Endothelial cell of umbilical vein (primary cell): Measurements from ENCODE around the gene SGK1. TPM values are rescaled to one million over a fixed set of nuclear protein-coding genes. Genes with fewer than 3 reads are reported as not detected.

Source experiments
- BruUV-seq: library from RNA; stranded (reverse); fragments of 400-500 nt; replicated peaks from 2 replicates; lab custom pipeline; 2021; lab: Mats Ljungman, UMichigan
- CTCF ChIA-PET: fragments of 300-600, 350-600 bp; sonication (Branson Sonifier 250); formaldehyde crosslinking; loops from one replicate; lab custom pipeline; 2021; ENCODE audit warnings: antibody characterized with exemption, inconsistent platforms; lab: Charles Lee
- POLR2A ChIA-PET: fragments of 300-600, 350-600 bp; sonication (Branson Sonifier 250); formaldehyde crosslinking; loops from one replicate; lab custom pipeline; 2021; ENCODE audit warnings: antibody characterized with exemption, inconsistent platforms; lab: Charles Lee
- DNase-seq: peaks from one replicate; pipeline ENCODE4 v3.0.0-alpha.2; 2011; ENCODE audit warnings: low read depth, low spot score
- FAIRE-seq: peaks from 2 replicates; lab custom pipeline; 2011; peaks lifted over from hg19 to GRCh38; lab: Jason Lieb, UNC
- H2AFZ ChIP-seq: 2 replicates; pipeline ENCODE4 v1.6.0; 2012; ENCODE audit warnings: low read depth, low read length, control low read depth, inconsistent platforms
- H3K27ac ChIP-seq: 2 replicates; pipeline ENCODE4 v1.5.1; 2011; ENCODE audit warnings: low read depth, mild to moderate bottlenecking, control low read depth, low read length, moderate library complexity; ENCODE audit not compliant: insufficient read depth
- H3K27me3 ChIP-seq, 2 experiments: 2 replicates each; pipeline versions ENCODE4 v1.6.0 to v1.6.1; 2011; ENCODE audit warnings: low read length in 2 of 2, mixed read lengths in 1 of 2; ENCODE audit not compliant: control insufficient read depth in 2 of 2, insufficient read depth in 2 of 2
- H3K36me3 ChIP-seq, 2 experiments: 2 replicates in 1 of 2; 3 replicates in 1 of 2; pipeline ENCODE4 v1.5.1; 2011; ENCODE audit warnings: low read length in 2 of 2, mild to moderate bottlenecking in 1 of 2, moderate library complexity in 1 of 2; ENCODE audit not compliant: control insufficient read depth in 2 of 2, insufficient read depth in 2 of 2; ENCODE audit errors: extremely low read depth in 1 of 2
- H3K4me1 ChIP-seq: 3 replicates; pipeline ENCODE4 v1.5.1; 2011; ENCODE audit warnings: mild to moderate bottlenecking, low read length; ENCODE audit not compliant: control insufficient read depth, insufficient read depth; ENCODE audit errors: extremely low read depth
- H3K4me2 ChIP-seq: 2 replicates; pipeline ENCODE4 v1.6.1; 2011; ENCODE audit warnings: low read length, control low read depth, mixed read lengths; ENCODE audit not compliant: insufficient read depth
- H3K4me3 ChIP-seq, 3 experiments: fragments of 200-600 bp in 1 of 3; sonication (generic), shearing (Covaris generic) in 1 of 3; replicated peaks in 1 of 3; 2 replicates each; pipeline ENCODE4 v1.5.1; 2011 to 2016; ENCODE audit warnings: control low read depth in 3 of 3, low read length in 3 of 3, mild to moderate bottlenecking in 2 of 3, inconsistent platforms in 1 of 3, low read depth in 1 of 3, moderate library complexity in 1 of 3; ENCODE audit not compliant: insufficient read depth in 1 of 3
- H3K79me2 ChIP-seq: 2 replicates; pipeline ENCODE4 v1.6.0; 2012; ENCODE audit warnings: low read length, inconsistent platforms; ENCODE audit not compliant: control insufficient read depth, insufficient read depth
- H3K9ac ChIP-seq: replicated peaks from 2 replicates; pipeline ENCODE3; 2011; ENCODE audit warnings: low read length, control low read depth; ENCODE audit not compliant: insufficient read depth; ENCODE audit errors: extremely low read depth
- H3K9me1 ChIP-seq: replicated peaks from 3 replicates; pipeline ENCODE4 v1.6.0; 2011; ENCODE audit warnings: mild to moderate bottlenecking, low read length; ENCODE audit not compliant: control insufficient read depth, insufficient read depth; ENCODE audit errors: extremely low read depth
- H3K9me3 ChIP-seq: replicated peaks from 2 replicates; pipeline ENCODE4 v1.5.1; 2012; ENCODE audit warnings: low read length, inconsistent platforms; ENCODE audit not compliant: control insufficient read depth, insufficient read depth
- H4K20me1 ChIP-seq: replicated peaks from 2 replicates; pipeline ENCODE3; 2011; ENCODE audit warnings: mild to moderate bottlenecking, low read length; ENCODE audit not compliant: control insufficient read depth, insufficient read depth; ENCODE audit errors: extremely low read depth
- EZH2 ChIP-seq: IDR thresholded peaks from 2 replicates; pipeline ENCODE4 v1.6.1; 2012; ENCODE audit warnings: borderline replicate concordance, low read depth, mild to moderate bottlenecking, moderate library complexity, low read length, inconsistent platforms; ENCODE audit not compliant: severe bottlenecking
- FOS ChIP-seq: IDR thresholded peaks from 2 replicates; pipeline ENCODE4 v1.6.1; 2011; ENCODE audit warnings: mild to moderate bottlenecking, low read length, moderate library complexity, borderline replicate concordance; ENCODE audit not compliant: insufficient read depth
- GATA2 ChIP-seq: IDR thresholded peaks from 2 replicates; pipeline ENCODE4 v1.7.0; 2011; ENCODE audit warnings: low read depth, mild to moderate bottlenecking, moderate library complexity, mixed read lengths, low read length; ENCODE audit not compliant: insufficient read length, insufficient read depth
- JUN ChIP-seq: IDR thresholded peaks from 2 replicates; pipeline ENCODE4 v1.6.1; 2011; ENCODE audit warnings: borderline replicate concordance, low read depth; ENCODE audit not compliant: insufficient read length, insufficient read depth
- MYC ChIP-seq: IDR thresholded peaks from one replicate; pipeline ENCODE4 v1.6.1; 2011; ENCODE audit warnings: mild to moderate bottlenecking, low read depth, low read length
- POLR2A ChIP-seq: IDR thresholded peaks from 2 replicates; pipeline ENCODE4 v1.6.1; 2012; ENCODE audit warnings: low read depth, mild to moderate bottlenecking, control low read depth, low read length
- POLR2AphosphoS5 ChIP-seq: IDR thresholded peaks from 2 replicates; pipeline ENCODE4 v1.6.1; 2012; ENCODE audit warnings: low read depth, mild to moderate bottlenecking, control low read depth, low read length, moderate library complexity; ENCODE audit not compliant: insufficient read depth
- dilution Hi-C: fragments of 300-500 bp; cut with MboI; formaldehyde crosslinking; loops from one replicate; pipeline ENCODE4 v1.15.0; 2019; ENCODE audit warnings: low sequenced_read_pairs; ENCODE audit not compliant: extremely low pct_ligation_motif_present
- intact Hi-C: fragments of 100-400 bp; cut with micrococcal nuclease; formaldehyde crosslinking; loops from one replicate; pipeline ENCODE4 v1.10.0; 2022
- polyA plus RNA-seq, 4 experiments: library from polyadenylated mRNA; depleted of rRNA in 3 of 4; stranded (reverse) in 3 of 4; unstranded in 1 of 4; fragments of >200 nt; gene quantifications; 2 replicates each; pipeline versions ENCODE4 v1.2.1 to v1.2.3, GENCODE V29; 2011 to 2012; ENCODE audit warnings: missing spikeins in 1 of 4
- total RNA-seq: library from RNA; stranded (reverse); gene quantifications from 2 replicates; pipeline ENCODE4 v1.2.3, GENCODE V29; 2021
- TF ChIP-seq, protein P1 (sequence below), 2 donors: IDR thresholded peaks; 1 replicate in 1 of 2; 2 replicates in 1 of 2; pipeline ENCODE4 v1.5.1; 2011; ENCODE audit warnings: low read length in 2 of 2, mild to moderate bottlenecking in 2 of 2, moderate library complexity in 2 of 2, control low read depth in 1 of 2, inconsistent platforms in 1 of 2, low read depth in 1 of 2; ENCODE audit not compliant: insufficient read depth in 1 of 2; ENCODE audit errors: extremely low read depth in 1 of 2
- TF ChIP-seq, protein P2 (sequence below): IDR thresholded peaks from 2 replicates; pipeline ENCODE4 v1.6.1; 2011; ENCODE audit not compliant: insufficient read depth, insufficient read length

SGK1 gene
- total and polyA plus RNA-seq, 2 donors (not counting 3 experiments of a cell fraction or from before 2014, with no cell fraction given): 121 to 128 TPM

DNA sequence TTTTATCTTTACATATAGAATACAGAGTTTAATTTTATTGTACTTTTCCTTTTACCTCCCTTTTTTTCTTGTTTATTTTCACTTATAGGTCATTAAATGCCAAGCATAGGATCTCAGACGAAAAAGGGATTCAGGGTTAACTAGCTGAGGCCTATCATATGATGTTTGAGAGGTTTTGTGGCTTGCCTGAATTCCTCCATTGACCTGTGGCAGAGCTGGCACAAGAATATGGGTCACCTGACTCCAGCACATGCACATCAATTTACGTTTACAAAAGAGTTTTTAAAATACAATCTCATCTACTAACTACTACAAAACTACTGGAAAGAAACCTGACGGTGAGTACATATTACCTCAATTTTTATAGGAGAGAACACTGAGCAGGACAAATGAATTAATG is 60.4 kb downstream of the SGK1 start:
- H3K9ac ChIP-seq: no peak overlapping the region
- dilution Hi-C loops (no loop called here), intact Hi-C loops (no loop called here)
- H3K4me2 ChIP-seq: no peak overlapping the region
- H3K27ac ChIP-seq: no peak overlapping the region
- TF ChIP-seq FOS (no peak), JUN (no peak), GATA2 (no peak), EZH2 (no peak), POLR2AphosphoS5 (no peak), MYC (no peak), POLR2A (no peak)
- TF ChIP-seq, protein P1, sequence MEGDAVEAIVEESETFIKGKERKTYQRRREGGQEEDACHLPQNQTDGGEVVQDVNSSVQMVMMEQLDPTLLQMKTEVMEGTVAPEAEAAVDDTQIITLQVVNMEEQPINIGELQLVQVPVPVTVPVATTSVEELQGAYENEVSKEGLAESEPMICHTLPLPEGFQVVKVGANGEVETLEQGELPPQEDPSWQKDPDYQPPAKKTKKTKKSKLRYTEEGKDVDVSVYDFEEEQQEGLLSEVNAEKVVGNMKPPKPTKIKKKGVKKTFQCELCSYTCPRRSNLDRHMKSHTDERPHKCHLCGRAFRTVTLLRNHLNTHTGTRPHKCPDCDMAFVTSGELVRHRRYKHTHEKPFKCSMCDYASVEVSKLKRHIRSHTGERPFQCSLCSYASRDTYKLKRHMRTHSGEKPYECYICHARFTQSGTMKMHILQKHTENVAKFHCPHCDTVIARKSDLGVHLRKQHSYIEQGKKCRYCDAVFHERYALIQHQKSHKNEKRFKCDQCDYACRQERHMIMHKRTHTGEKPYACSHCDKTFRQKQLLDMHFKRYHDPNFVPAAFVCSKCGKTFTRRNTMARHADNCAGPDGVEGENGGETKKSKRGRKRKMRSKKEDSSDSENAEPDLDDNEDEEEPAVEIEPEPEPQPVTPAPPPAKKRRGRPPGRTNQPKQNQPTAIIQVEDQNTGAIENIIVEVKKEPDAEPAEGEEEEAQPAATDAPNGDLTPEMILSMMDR (IDR thresholded peaks at IDR 0.05; ENCODE audit: extremely low read depth in 1 of 2, insufficient read depth in 1 of 2, low read depth in 1 of 2, low read length in 2 of 2): no peak
- TF ChIP-seq, protein P2, sequence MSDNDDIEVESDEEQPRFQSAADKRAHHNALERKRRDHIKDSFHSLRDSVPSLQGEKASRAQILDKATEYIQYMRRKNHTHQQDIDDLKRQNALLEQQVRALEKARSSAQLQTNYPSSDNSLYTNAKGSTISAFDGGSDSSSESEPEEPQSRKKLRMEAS: no peak
- no peaks in the 10 kb centered on the region for H3K9me1 ChIP-seq
- H3K4me3 ChIP-seq: no peak overlapping the region
- no peaks in the 10 kb centered on the region for H3K36me3 ChIP-seq
- no peaks in the 10 kb centered on the region for H3K27me3 ChIP-seq
- no peak for FAIRE-seq
- ChIA-PET POLR2A (no interaction called here), CTCF (no interaction called here)
- H4K20me1 ChIP-seq: no peaks in the 10 kb centered on the region
- H3K4me1 ChIP-seq: no peaks in the 10 kb centered on the region
- H3K79me2 ChIP-seq: no peaks in the 10 kb centered on the region
- DNase-seq: no peak
- no TSS peak for BruUV-seq
- no peaks in the 10 kb centered on the region for H3K9me3 ChIP-seq
- no peak overlapping the region for H2AFZ ChIP-seq
